ENCODE data around the gene HRH1.
"Not testable (repeated sequence)": the region's sequence is repeated elsewhere in the genome, so short reads cannot be mapped to it uniquely, and the experiment has no call there.

The HRH1 gene

GRCh38 chr3:11154036-11154952 lies at the start of gene HRH1:
HRH1 (plus strand) TSS chr3:11154493; CDS start chr3:11259038, 104,545 bp downstream.
- DNase-seq (ENCODE audit: low spot score), result no peak

- not testable (repeated sequence) for DNase-seq (ENCODE audit: low spot score)
These were observed 41.0 kb upstream of the HRH1 start for GRCh38 chr3:11113316-11113715.

- DNase-seq (ENCODE audit: low spot score), result no peak
These were observed 38.7 kb upstream of the HRH1 start for GRCh38 chr3:11115548-11115947.

GRCh38 chr3:11116336-11117059 lies 37.8 kb upstream of the HRH1 start:
- no peak for DNase-seq (ENCODE audit: low spot score)

GRCh38 chr3:11117591-11117990 lies 36.7 kb upstream of the HRH1 start:
- no peak for DNase-seq (ENCODE audit: low spot score)

GRCh38 chr3:11118181-11118682 lies 36.1 kb upstream of the HRH1 start:
- DNase-seq (ENCODE audit: low spot score), result no peak

- DNase-seq (ENCODE audit: low spot score), result no peak
These were observed 34.0 kb upstream of the HRH1 start for GRCh38 chr3:11120091-11120805.

- no peak for DNase-seq (ENCODE audit: low spot score)
These were observed 27.6 kb upstream of the HRH1 start for GRCh38 chr3:11126653-11127052.

- DNase-seq (ENCODE audit: low spot score), result no peak
These were observed 25.3 kb upstream of the HRH1 start for GRCh38 chr3:11128682-11129632.

- DNase-seq (ENCODE audit: low spot score), result no peak
These were observed 23.9 kb upstream of the HRH1 start for GRCh38 chr3:11130385-11130784.

- no peak for DNase-seq (ENCODE audit: low spot score)
These were observed 22.9 kb upstream of the HRH1 start for GRCh38 chr3:11131371-11131770.

- not testable (repeated sequence) for DNase-seq (ENCODE audit: low spot score)
These were observed 22.4 kb upstream of the HRH1 start for GRCh38 chr3:11131886-11132285.

- DNase-seq (ENCODE audit: low spot score), result no peak
These were observed 21.4 kb upstream of the HRH1 start for GRCh38 chr3:11132861-11133260.

GRCh38 chr3:11134794-11135193 lies 19.5 kb upstream of the HRH1 start:
- DNase-seq (ENCODE audit: low spot score), result no peak

- no peak for DNase-seq (ENCODE audit: low spot score)
These were observed 18.2 kb upstream of the HRH1 start for GRCh38 chr3:11136116-11136515.

GRCh38 chr3:11136830-11137626 lies 17.3 kb upstream of the HRH1 start:
- peak; percentile 46 for DNase-seq (ENCODE audit: low spot score)

- no peak for DNase-seq (ENCODE audit: low spot score)
These were observed 16.7 kb upstream of the HRH1 start for GRCh38 chr3:11137627-11137959.

GRCh38 chr3:11138371-11138770 lies 15.9 kb upstream of the HRH1 start:
- no peak for DNase-seq (ENCODE audit: low spot score)

- peak; percentile 31 for DNase-seq (ENCODE audit: low spot score)
These were observed 14.1 kb upstream of the HRH1 start for GRCh38 chr3:11140030-11140712.

GRCh38 chr3:11140713-11141104 lies 13.6 kb upstream of the HRH1 start:
- DNase-seq (ENCODE audit: low spot score), result no peak
